HCT116 (cell line): ENCODE results near the gene TXNRD3. TPM values are rescaled to one million over a fixed set of nuclear protein-coding genes. Genes with fewer than 3 reads are reported as not detected.

Experiments
- ATAC-seq: fragments of 200-7000 bp; cut with Tn5 transposase; 2 replicates; pipeline ENCODE4 v1.9.1; 2020; ENCODE audit warnings: mild to moderate bottlenecking, moderate library complexity
- BruUV-seq: library from RNA; stranded (reverse); fragments of 400-500 nt; replicated peaks from 2 replicates; lab custom pipeline; 2021; lab: Mats Ljungman, UMichigan
- CTCF ChIA-PET: fragments of 300-600 bp; sonication (Branson Sonifier 250); formaldehyde crosslinking; loops from one replicate; lab custom pipeline; 2021; ENCODE audit warnings: antibody characterized with exemption; lab: Charles Lee
- POLR2A ChIA-PET: fragments of 300-600, 350-600 bp; sonication (Branson Sonifier 250); formaldehyde crosslinking; loops from one replicate; lab custom pipeline; 2021; ENCODE audit warnings: antibody characterized with exemption; lab: Charles Lee
- RAD21 ChIA-PET, 2 experiments: fragments of 300-600 bp; sonication (Branson Sonifier 250); formaldehyde crosslinking; loops; one replicate each; lab custom pipeline; 2023; ENCODE audit warnings: low total read pairs in 2 of 2; ENCODE audit not compliant: uncharacterized antibody in 2 of 2, unreplicated experiment in 2 of 2, low non-redundant PET in 1 of 2; lab: Charles Lee
- DNase-seq: peaks from one replicate; pipeline ENCODE4 v3.0.0-alpha.2; 2010; ENCODE audit warnings: low read depth, low spot score
- H2AFZ ChIP-seq: fragments of 200-600 bp; shearing (Covaris generic), sonication (generic); 2 replicates; pipeline ENCODE4 v1.6.1; 2017; ENCODE audit warnings: low read depth, mixed run types, mixed read lengths, antibody characterized with exemption, low read length; ENCODE audit not compliant: poor library complexity, severe bottlenecking
- H3K27ac ChIP-seq: 2 replicates; pipeline ENCODE4 v1.5.1; 2012; ENCODE audit warnings: low read depth, low read length
- H3K27me3 ChIP-seq: fragments of 200-600 bp; sonication (generic); 2 replicates; pipeline ENCODE4 v1.6.1; 2016; ENCODE audit warnings: mixed run types, low read length, mixed read lengths; ENCODE audit not compliant: insufficient read depth
- H3K36me3 ChIP-seq, 2 experiments: fragments of 200-500 bp in 1 of 2; fragments of 200-600 bp in 1 of 2; sonication (Bioruptor generic) in 1 of 2; sonication (generic) in 1 of 2; 2 replicates each; pipeline versions ENCODE4 v1.5.1 to v1.6.1; 2014 to 2016; ENCODE audit warnings: low read length in 2 of 2, inconsistent platforms in 1 of 2, mixed read lengths in 1 of 2, mixed run types in 1 of 2; ENCODE audit not compliant: insufficient read depth in 2 of 2, control insufficient read depth in 1 of 2
- H3K4me1 ChIP-seq, 2 experiments: fragments of 200-600 bp in 1 of 2; sonication (generic) in 1 of 2; 2 replicates each; pipeline versions ENCODE4 v1.5.1 to v1.6.1; 2012 to 2017; ENCODE audit warnings: low read length in 2 of 2, inconsistent platforms in 1 of 2, mild to moderate bottlenecking in 1 of 2, mixed read lengths in 1 of 2, mixed run types in 1 of 2, moderate library complexity in 1 of 2; ENCODE audit not compliant: insufficient read depth in 2 of 2, control insufficient read depth in 1 of 2
- H3K4me2 ChIP-seq: fragments of 200-600 bp; sonication (generic); 2 replicates; pipeline ENCODE4 v1.6.1; 2017; ENCODE audit warnings: mixed run types, low read length, mixed read lengths
- H3K4me3 ChIP-seq, 2 experiments: fragments of 200-600 bp in 1 of 2; sonication (generic) in 1 of 2; replicated peaks in 1 of 2; 2 replicates each; pipeline ENCODE4 v1.5.1; 2011 to 2016; ENCODE audit warnings: low read length in 2 of 2, control low read depth in 1 of 2, low read depth in 1 of 2, mild to moderate bottlenecking in 1 of 2, mixed read lengths in 1 of 2, mixed run types in 1 of 2
- H3K79me2 ChIP-seq: fragments of 200-600 bp; sonication (generic); 2 replicates; pipeline ENCODE4 v1.6.1; 2017; ENCODE audit warnings: mild to moderate bottlenecking, mixed run types, low read length, moderate library complexity, mixed read lengths; ENCODE audit not compliant: insufficient read depth
- H3K9ac ChIP-seq: fragments of 200-600 bp; sonication (generic); 2 replicates; pipeline ENCODE4 v1.6.1; 2016; ENCODE audit warnings: low read length, mixed read lengths
- H3K9me2 ChIP-seq: fragments of 200-600 bp; sonication (generic), shearing (Covaris generic); 2 replicates; pipeline ENCODE4 v1.6.1; 2017; ENCODE audit warnings: mixed run types, mild to moderate bottlenecking, moderate library complexity; ENCODE audit not compliant: insufficient read depth
- H3K9me3 ChIP-seq, 2 experiments: fragments of 200-500 bp in 1 of 2; fragments of 200-600 bp in 1 of 2; sonication (Bioruptor generic) in 1 of 2; sonication (generic) in 1 of 2; 2 replicates each; pipeline ENCODE4 v1.6.1; 2014 to 2017; ENCODE audit warnings: low read length in 2 of 2, mixed read lengths in 2 of 2, inconsistent platforms in 1 of 2, low read depth in 1 of 2, mild to moderate bottlenecking in 1 of 2, mixed run types in 1 of 2, moderate library complexity in 1 of 2; ENCODE audit not compliant: control insufficient read depth in 1 of 2, insufficient read depth in 1 of 2
- H4K20me1 ChIP-seq: fragments of 200-600 bp; sonication (generic), shearing (Covaris generic); 2 replicates; pipeline ENCODE4 v1.6.1; 2017; ENCODE audit warnings: mixed run types, mild to moderate bottlenecking, moderate library complexity; ENCODE audit not compliant: insufficient read depth
- ATF3 ChIP-seq: IDR thresholded peaks from 2 replicates; pipeline ENCODE4 v1.6.1; 2012
- CBX3 ChIP-seq: IDR thresholded peaks from 2 replicates; pipeline ENCODE4 v1.6.1; 2012; ENCODE audit warnings: low read depth
- EZH2phosphoT487 ChIP-seq: fragments of 200-600 bp; IDR thresholded peaks from 2 replicates; pipeline ENCODE4 v1.6.1; 2018; ENCODE audit warnings: antibody characterized with exemption, borderline replicate concordance
- MAX ChIP-seq: IDR thresholded peaks from 2 replicates; pipeline ENCODE4 v1.6.1; 2012
- POLR2A ChIP-seq: IDR thresholded peaks from 2 replicates; pipeline ENCODE4 v1.7.0; 2011; ENCODE audit warnings: borderline replicate concordance; ENCODE audit not compliant: insufficient read depth, insufficient read length; ENCODE audit errors: extremely low read depth
- RAD21 ChIP-seq: IDR thresholded peaks from 2 replicates; pipeline ENCODE4 v1.6.1; 2012; ENCODE audit warnings: low read depth, mild to moderate bottlenecking
- SIN3A ChIP-seq: IDR thresholded peaks from 2 replicates; pipeline ENCODE4 v1.6.1; 2012; ENCODE audit warnings: low read depth
- SP1 ChIP-seq: IDR thresholded peaks from 2 replicates; pipeline ENCODE4 v1.6.1; 2012; ENCODE audit warnings: low read depth
- TCF7L2 ChIP-seq: IDR thresholded peaks from 2 replicates; pipeline ENCODE4 v1.7.0; 2011; ENCODE audit warnings: borderline replicate concordance, inconsistent platforms; ENCODE audit not compliant: insufficient read depth, insufficient read length; ENCODE audit errors: extremely low read depth
- YY1 ChIP-seq: IDR thresholded peaks from 2 replicates; pipeline ENCODE4 v1.6.1; 2011; ENCODE audit warnings: low read length, low read depth, moderate library complexity, mild to moderate bottlenecking; ENCODE audit not compliant: insufficient replicate concordance; ENCODE audit errors: extremely low read depth
- ZBTB33 ChIP-seq: IDR thresholded peaks from 2 replicates; pipeline ENCODE4 v1.6.1; 2011; ENCODE audit warnings: mild to moderate bottlenecking, low read length, moderate library complexity; ENCODE audit not compliant: insufficient replicate concordance; ENCODE audit errors: extremely low read depth
- ZFX ChIP-seq: fragments of 450-650 bp; IDR thresholded peaks from 2 replicates; pipeline ENCODE4 v1.6.1; 2017
- ZNF274 ChIP-seq: fragments of 200-500 bp; sonication (Bioruptor generic); IDR thresholded peaks from 2 replicates; pipeline ENCODE4 v1.6.1; 2014; ENCODE audit warnings: mild to moderate bottlenecking, low read depth, low read length, inconsistent platforms
- intact Hi-C: fragments of 100-400 bp; cut with micrococcal nuclease; formaldehyde crosslinking; loops from 2 replicates; pipeline ENCODE4 v1.10.0; 2022
- total RNA-seq: library from RNA; stranded (reverse); gene quantifications from one replicate; pipeline ENCODE4 v1.2.1, GENCODE V29; 2021; ENCODE audit not compliant: unreplicated experiment

The TXNRD3 gene
- total RNA-seq, 1 experiment from 2014 or later, result 19.3 TPM

- Histone ChIP-seq H3K4me2 (no peak overlapping the region), H3K4me3 (no peak overlapping the region), H3K27ac (no peak overlapping the region), H3K79me2 (no peaks in the 10 kb centered on the region), H3K9me2 (no peaks in the 10 kb centered on the region), H4K20me1 (no peaks in the 10 kb centered on the region), H3K4me1 (peaks cover 0 to 21% of the 10 kb centered on the region in 2 experiments; a peak in 2 of 4 replicates), H3K9ac (no peak overlapping the region), H3K36me3 (no peaks in the 10 kb centered on the region; a peak in 2 of 4 replicates), H3K9me3 (no peaks in the 10 kb centered on the region), H3K27me3 (no peaks in the 10 kb centered on the region), H2AFZ (no peak overlapping the region)
- DNase-seq (no peak), ATAC-seq (no peak)
- RAD21 ChIA-PET, result no interaction called here
- POLR2A ChIA-PET, result no interaction called here
- TF ChIP-seq POLR2A, result no peak
- TF ChIP-seq RAD21, result no peak
- no peak for TF ChIP-seq ZNF274
- TF ChIP-seq EZH2phosphoT487, result no peak
- no peak for TF ChIP-seq ZBTB33
- TF ChIP-seq TCF7L2, result no peak
- TF ChIP-seq SIN3A, result no peak
- no peak for TF ChIP-seq CBX3
- no peak for TF ChIP-seq ZFX
- no peak for TF ChIP-seq ATF3
- TF ChIP-seq YY1, result no peak
- no peak for TF ChIP-seq SP1
- TF ChIP-seq MAX, result no peak
- CTCF ChIA-PET, result no interaction called here
- BruUV-seq, result no TSS peak
- intact Hi-C loops, result no loop called here
Observed at GRCh38 chr3:126620738-126621137, 34.2 kb downstream of the TXNRD3 start.
